GM19328 (cell line): ENCODE data around the gene SDK2.

Source experiments
- ATAC-seq: cut with Tn5 transposase; IDR thresholded peaks from one replicate; pipeline ENCODE4 v1.9.1; 2021; ENCODE audit warnings: mild to moderate bottlenecking, moderate library complexity; ENCODE audit not compliant: unreplicated experiment

Gene SDK2

DNA sequence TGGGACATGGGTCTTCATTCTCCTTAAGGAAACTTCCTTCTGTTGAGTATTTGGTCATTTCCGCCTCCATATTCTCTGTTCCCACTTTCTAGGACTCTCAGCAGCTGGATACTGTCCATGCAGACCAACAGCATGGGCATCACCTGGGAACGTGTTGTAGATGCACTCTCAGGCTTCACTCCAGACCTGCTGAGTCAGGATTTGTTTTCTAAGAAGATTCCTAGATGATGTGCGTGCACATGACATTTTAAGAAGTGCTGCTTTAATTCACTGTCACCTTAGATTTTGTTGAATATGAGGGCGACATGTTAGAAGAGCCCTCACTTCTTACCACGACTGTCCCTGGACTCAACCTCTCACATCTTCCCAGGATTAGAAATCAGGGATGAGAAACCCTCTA is 10.0 kb upstream of the SDK2 start:
- no peak for ATAC-seq

DNA sequence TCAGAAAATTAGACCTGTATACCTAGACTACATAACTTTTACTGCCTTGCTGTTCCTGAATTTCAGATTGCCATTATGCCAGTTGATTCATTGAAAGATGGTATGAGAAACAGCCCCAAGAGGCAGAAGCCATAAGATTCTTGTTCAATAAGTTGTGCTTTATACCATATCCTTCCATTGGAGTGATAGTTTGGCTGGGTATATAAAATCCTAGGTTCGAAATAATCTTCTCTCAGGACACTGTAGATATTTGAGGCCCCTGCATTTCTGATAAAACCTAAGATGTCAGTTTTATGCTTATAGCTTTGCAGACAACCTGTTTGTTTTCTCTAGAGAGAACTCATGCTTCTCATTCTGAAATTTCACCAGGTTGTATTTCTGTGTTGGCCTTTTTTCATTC is 9.6 kb upstream of the SDK2 start:
- ATAC-seq: no peak

- ATAC-seq: no peak
Measured at GRCh38 chr17:73652886-73653480, 8.7 kb upstream of the SDK2 start.

DNA sequence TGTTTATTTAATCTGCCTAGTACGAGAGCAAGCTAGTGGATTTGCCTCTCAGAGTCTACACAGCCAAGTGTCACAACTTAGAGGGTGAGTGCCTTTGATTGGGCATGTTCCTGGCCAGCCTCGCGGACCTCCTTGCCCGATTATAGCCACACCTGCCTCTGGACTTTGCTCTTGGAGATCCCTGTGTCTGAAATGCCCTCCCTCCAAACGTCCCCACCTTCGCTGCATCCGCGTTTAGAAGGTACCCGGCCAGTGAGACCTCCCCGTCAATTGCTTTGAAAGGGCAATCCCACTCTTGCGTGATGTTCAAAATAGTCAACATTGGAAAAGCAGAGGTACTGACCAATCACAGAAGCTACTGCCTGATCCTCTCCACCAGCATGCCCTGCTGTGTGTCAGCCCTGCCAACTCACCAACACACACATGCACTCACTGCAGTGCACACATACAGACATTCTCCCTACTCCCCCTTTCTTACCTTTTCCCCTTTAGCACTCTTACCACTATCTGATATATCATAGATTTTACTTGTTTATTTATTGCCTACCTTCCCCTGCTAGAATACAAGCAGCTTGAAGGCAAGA is 6.5 kb upstream of the SDK2 start:
- no peak for ATAC-seq

GRCh38 chr17:73650140-73650539 is 5.9 kb upstream of the SDK2 start:
- ATAC-seq: no peak

DNA sequence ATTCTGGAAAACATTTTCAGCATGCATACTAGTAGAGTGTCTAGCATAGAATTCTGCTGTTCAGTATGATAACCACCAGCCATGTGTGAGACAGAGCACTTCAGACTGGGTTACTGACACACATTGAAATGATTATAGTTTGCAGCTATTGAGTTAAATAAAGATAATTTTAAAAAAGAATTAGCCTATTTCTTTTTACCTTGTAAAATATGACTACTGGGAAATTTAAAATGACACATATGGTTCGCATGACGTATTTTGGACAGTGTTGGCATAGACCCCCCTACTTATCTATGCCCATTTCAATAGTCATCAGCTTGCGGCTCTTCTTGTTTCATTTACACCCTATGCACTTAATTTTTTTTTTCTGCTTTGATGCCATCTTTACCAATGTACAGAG is 4.7 kb upstream of the SDK2 start:
- no peak for ATAC-seq

- ATAC-seq: no peak
Measured at GRCh38 chr17:73648543-73648820, 4.2 kb upstream of the SDK2 start.

DNA sequence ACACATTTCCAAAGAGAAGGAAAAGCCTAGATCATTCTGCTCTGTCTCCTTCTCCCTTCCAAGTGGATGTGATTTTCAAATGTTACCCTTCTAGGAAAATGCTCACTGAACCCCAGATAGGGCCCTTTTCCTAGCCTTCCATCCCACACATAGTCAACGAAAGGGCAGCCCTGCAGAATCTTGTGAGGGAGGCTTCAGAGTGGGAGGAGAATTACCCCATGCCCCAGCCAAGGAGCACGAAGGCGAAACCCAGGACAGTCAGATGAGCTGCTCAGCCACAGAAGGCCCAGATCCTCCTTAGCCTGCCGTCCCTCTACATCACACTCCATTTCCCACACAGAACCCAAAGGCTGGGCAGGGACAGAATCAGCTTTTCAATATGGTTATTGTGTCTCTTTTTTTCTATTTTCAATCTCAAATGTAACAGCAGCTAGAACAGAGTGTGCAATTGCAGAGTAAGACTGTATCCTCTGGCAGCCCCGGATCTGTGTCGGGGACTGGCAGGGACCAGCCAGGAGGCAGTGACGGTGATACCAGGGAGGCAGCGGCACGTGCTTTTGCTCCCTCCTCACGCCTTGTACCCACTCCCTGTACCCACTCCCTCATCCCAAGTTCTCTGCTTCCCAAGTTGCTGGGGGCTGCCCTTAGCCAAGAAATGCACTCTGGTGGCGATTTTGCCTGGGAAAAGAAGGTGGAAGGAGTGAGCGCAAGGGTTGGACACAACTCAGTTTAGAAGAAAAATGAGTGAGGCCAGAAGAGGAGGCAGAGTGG is 3.7 kb upstream of the SDK2 start:
- no peak for ATAC-seq

GRCh38 chr17:73647301-73647695 is 3.1 kb upstream of the SDK2 start:
- no peak for ATAC-seq

- no peak for ATAC-seq
Measured at GRCh38 chr17:73646409-73647300, 2.4 kb upstream of the SDK2 start.

DNA sequence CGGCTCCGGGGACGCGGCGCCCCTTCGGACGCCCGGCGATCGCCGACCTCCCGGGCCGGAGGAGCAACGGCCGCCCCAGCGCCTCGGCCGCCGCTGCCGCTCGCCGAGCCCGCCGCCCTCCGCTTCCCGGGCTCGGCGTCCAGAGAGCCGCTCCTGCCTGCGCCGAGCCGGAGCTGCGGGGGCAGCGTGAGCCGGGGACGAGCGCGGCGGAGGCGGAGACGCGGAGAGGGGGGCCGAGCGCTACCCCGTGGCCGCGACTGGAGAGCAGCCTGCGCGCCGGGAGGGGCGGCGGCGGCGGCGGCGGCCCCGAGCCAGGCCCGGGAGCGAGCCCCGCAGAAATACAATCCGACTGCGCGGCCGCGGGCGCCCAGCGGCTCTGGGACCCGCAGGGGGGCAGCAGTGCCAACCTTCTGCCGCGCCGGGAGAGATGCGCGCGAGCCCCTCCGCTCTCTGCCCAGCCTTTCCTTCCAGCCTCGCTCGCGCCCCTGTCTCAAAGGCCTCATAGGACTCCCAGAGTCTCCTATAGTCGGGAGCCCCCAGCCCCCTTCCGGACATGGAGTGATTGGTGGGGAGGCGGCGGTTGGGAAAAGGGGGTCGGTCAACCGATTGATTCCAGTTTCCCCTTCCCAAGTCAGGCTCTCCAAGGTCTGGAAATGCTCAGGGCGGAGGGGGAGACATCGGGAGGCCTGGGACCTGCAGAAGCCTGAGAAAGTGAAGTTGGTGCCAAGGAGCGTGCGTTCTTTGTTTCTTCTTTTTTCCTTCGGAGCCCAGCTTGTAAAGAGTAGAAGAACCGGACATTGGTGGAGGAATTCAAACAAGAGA is 1.0 kb upstream of the SDK2 start:
- ATAC-seq: no peak

DNA sequence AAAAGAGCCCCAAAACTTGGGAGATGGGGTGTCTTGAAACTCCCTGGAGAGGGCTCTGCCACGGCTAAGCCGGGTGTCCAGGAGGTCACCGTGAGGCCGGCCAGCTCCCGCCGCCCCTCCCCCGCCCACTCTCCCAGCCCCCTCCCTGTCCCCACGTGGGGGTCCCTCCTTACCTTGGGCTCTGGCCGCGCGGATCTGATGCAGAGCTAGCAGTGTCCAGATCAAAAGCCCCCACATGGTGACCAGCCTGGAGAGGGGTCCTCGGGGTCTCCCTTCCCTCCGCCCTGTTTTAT is 447 bp downstream of the SDK2 start:
- no peak for ATAC-seq

DNA sequence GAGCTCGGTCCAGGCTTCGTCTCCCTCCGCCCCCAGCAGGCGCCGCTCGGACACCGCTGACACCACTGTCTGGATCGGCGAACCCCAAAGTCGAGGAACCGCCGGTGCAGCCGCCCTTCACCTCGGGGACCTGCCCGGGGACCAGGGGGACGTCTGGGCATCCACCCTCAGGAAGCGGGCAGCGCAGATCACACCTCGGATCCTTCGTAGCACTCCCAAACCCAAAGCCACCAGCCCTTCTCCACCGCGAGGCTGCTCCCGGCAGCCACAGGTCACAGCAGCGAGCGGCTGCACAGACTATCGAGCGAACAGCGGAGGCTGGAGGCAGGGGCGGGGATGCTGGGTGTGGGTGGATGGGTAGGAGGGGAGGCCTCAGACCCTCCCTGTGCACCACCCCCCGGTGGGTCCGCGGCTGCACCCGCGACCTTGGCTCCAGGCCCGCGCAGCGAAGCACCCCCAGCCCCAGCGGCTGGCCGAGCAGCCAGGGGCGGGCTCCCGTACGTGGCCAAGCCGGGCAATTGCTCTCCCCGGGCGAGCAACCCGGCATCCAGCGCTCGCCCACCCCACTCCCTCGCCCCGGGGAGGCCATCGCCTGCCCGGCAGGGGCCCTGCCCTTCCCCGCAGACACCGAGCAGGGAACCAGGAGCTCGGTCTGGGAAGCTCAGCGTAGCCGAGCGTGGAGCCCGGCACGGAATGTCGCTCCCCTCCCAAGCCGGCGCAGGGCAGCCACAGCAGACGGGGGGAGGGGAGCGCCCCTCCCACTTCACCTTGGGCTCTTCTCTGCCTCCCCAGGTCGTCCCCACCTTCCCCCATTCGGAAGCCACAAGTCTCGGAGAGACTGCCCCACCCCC is 1.0 kb downstream of the SDK2 start:
- ATAC-seq: no peak

- ATAC-seq: no peak
Measured at GRCh38 chr17:73642659-73643000, 1.6 kb downstream of the SDK2 start.

DNA sequence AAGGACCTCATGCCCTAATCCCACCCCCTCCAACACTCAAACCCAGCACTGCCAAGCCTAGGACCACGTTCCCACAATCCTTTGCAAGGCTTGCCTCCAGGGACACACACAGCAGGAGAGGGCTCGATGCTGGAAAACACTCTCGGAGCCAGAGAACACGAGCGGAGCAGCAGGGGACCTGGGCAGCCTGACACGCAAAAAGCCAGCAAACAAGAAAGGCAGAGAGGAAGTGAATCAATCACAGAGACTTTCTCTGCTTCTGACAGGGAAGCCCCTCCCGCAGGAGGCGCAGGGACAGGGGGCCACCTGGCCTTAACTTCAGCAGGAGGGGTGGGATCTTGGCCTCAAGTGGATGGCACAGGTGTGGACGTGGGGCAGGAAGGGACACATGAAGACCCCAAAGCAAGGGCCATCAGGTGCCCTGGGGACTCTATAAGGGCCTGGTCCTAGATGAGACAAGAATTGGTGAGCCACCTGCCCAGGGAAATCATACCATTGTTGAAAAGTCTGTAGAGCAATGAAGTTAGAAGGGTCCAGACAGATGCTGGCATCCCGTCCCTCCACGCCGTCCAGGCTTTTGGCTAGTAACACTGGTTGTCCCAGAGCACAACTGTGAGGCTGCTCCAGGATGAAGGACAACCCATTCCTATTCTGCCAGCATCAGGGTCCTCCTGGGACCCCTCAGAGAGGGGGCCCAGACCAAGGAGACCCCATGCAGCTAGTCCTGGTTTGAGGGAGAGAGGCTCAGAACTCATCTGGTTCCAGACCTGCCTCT is 2.2 kb downstream of the SDK2 start:
- no peak for ATAC-seq

DNA sequence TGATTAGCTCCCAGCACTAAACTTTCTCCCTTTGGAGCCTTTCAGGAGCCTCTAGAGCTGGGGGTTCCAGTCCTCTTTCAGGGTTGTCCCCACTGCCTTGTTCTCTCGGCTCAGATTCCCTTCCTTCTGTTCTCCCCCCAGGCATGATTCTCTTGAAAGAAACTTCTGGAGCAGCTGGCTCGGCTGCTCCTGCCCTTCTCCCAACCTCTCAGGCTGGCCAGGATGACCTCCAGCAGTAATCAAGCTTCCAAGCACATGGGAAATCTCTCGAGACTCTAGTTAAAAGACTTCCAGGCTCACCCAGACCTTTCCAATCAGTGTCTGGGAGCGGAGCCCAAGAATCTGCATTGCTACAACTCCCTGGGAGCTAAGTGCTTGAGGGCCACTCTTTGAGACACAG is 3.6 kb downstream of the SDK2 start:
- no peak for ATAC-seq

DNA sequence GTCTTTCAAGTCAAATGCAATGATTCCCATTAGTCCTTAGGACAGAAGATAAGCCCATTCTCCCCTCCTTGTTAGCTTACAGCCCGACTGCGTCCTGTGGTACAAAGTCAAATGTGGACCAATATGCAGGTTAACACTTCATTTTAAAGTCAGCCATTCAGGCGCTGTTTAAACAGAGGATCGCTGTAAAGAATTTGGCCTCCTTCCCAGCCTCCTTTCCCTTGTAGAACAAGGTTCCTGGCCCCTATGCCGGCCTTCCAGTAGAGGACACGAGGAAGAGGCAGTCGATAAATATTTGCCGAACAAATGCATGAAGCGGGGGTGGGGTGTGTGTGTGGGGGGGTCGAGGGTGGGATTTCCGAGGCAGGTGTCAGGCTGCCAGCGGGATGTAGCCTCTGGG is 4.3 kb downstream of the SDK2 start:
- no peak for ATAC-seq

- ATAC-seq: no peak
Measured at GRCh38 chr17:73639322-73639721, 4.9 kb downstream of the SDK2 start.

GRCh38 chr17:73638556-73638955 is 5.7 kb downstream of the SDK2 start:
- no peak for ATAC-seq

DNA sequence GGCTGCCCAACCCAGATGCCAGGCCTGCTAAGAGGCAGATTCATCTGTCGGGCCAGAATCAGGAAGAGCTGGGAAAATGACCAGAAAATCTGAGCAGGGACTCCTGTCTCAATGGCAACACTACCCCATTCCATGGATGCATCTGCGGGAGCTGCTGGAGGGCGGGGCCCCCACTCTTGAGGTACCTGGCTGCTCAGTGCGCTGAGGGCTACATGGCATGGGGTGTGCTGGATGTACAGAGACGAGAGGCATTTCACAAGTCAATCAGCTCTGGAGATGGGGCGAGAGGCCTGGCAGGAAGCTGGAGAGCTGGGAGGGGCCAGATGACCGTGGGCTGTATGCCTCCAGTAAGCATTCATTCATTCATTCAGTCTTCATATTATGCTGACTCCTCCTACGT is 6.4 kb downstream of the SDK2 start:
- ATAC-seq: no peak
